ENCODE measurements around the gene CDK4.
A peak's percentile ranks its signal among the peaks of the same experiment; 100 is the strongest.

The CDK4 gene

DNA sequence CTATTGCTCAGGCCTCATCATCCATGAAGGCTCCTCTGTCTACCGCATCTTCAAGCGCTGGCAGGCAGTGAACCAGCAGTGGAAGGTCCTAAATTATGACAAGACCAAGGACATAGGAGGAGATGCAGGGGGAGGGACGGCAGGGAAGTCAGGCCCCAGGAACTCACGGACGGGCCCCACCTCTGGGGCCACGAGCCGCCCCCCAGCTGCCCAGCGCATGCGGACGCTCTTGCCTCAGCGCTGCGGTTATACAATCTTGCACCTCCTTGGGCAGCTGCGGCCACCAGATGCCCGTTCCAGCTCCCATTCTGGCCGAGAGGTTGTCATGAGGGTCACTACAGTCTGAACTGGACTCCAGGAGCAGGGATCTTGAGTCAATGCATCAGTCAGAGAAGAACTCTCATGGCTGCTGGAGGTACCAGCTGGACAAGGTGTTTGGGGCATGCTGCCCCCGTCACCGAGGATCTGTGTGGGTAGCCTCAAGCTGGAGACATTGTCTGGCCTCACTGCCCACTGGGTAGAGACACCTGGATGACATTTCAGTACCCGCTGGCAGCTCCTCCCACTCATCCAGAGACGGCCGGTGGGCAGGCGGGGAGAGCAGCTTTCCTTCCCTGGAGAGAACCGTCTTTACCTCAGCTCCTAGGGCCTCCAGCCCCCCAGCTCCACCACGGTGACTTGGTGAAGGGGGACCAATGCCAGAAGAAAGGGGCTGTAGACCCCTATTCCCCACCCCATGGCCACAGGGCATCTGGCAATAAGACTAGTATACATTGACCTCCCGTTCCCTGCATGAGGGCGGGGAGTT is 6.6 kb upstream of the CDK4 start:
- in situ Hi-C loops (cut with HindIII; ENCODE audit: low sequenced_read_pairs): loop anchor here (5.0 kb wide), 1 partner anchor 59 kb away; the partner anchor contains the start of gene AVIL
- no peak for DNase-seq (ENCODE audit: low read depth)
- TF ChIP-seq, protein P1, sequence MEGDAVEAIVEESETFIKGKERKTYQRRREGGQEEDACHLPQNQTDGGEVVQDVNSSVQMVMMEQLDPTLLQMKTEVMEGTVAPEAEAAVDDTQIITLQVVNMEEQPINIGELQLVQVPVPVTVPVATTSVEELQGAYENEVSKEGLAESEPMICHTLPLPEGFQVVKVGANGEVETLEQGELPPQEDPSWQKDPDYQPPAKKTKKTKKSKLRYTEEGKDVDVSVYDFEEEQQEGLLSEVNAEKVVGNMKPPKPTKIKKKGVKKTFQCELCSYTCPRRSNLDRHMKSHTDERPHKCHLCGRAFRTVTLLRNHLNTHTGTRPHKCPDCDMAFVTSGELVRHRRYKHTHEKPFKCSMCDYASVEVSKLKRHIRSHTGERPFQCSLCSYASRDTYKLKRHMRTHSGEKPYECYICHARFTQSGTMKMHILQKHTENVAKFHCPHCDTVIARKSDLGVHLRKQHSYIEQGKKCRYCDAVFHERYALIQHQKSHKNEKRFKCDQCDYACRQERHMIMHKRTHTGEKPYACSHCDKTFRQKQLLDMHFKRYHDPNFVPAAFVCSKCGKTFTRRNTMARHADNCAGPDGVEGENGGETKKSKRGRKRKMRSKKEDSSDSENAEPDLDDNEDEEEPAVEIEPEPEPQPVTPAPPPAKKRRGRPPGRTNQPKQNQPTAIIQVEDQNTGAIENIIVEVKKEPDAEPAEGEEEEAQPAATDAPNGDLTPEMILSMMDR (IDR thresholded peaks at IDR 0.05; ENCODE audit: low read depth, low read length, missing control alignments): no peak
- H3K4me3 ChIP-seq (ENCODE audit: low read depth, low read length): no peak overlapping the region

DNA sequence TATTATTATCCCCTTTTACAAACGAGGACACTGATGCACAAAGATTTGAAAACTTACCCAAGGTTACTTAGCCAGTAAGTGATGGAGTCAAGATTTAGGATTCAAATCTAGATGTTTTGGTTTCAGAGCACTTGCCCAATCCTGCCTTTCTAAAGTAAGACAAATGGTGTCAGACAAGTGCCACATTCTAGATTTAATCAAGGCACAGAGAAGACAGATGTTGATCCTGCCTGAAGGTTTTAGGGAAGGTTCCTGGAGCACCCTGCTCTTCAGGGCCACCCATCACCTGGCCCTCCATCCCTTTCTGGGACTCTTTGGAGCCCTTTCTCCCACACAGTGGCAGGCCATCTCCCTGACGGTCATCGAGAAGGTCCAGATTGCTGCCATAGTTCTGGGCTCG is 5.7 kb upstream of the CDK4 start:
- TF ChIP-seq, protein P1 (IDR thresholded peaks at IDR 0.05; ENCODE audit: low read depth, low read length, missing control alignments): no peak
- no peak overlapping the region for H3K4me3 ChIP-seq (ENCODE audit: low read depth, low read length)
- in situ Hi-C loops (cut with HindIII; ENCODE audit: low sequenced_read_pairs): loop anchor here (5.0 kb wide), 1 partner anchor 60 kb away; the partner anchor contains the start of gene AVIL
- no peak for DNase-seq (ENCODE audit: low read depth)

DNA sequence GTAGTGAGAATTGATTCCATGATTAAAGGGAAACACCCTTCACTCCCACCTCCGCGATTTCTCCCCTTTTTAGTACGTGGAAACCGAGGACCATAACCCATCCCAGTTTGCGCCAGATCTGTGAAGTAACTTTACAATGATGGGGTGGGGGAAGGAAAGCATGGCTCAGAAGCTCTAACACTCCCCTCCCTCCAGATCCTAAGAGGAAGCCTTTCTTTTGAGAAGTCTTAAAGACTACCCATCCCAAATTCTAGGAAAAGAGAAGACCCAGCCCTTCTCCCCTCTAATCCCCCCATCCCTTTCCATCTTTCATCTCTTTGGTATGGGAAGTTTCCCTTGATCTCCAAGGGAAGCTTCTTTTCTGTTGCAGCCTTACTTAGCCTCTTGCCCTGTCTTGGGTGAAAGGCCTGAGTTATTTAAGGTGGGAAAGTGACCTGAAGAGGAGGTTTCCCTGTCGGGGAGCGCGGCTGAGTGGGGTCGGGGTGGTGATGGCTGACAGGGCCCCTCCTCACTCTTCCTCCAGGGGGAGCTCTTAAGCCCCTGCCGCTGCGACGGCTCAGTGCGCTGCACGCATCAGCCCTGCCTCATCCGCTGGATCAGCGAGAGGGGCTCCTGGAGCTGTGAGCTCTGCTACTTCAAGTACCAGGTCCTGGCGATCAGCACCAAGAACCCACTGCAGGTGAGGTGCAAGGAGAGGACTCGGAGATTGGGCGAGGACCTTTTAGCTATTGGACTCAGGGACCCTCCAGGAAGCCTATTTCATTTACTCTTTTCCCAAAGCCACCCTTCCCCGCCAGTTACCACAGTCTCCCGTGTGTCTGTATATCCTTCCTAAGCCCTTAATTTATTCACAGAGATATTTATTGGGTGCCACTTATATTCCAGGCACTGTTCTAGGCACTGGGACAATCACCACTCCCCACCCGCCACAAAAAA is 4.6 kb upstream of the CDK4 start:
- peak overlapping the region; percentile 55 for H3K4me3 ChIP-seq (ENCODE audit: low read depth, low read length)
- TF ChIP-seq, protein P1 (IDR thresholded peaks at IDR 0.05; ENCODE audit: low read depth, low read length, missing control alignments): peak; percentile 76
- in situ Hi-C loops (cut with HindIII; ENCODE audit: low sequenced_read_pairs): loop anchor here (5.0 kb wide), 1 partner anchor 61 kb away; the partner anchor contains the start of gene AVIL
- no peak for DNase-seq (ENCODE audit: low read depth)

DNA sequence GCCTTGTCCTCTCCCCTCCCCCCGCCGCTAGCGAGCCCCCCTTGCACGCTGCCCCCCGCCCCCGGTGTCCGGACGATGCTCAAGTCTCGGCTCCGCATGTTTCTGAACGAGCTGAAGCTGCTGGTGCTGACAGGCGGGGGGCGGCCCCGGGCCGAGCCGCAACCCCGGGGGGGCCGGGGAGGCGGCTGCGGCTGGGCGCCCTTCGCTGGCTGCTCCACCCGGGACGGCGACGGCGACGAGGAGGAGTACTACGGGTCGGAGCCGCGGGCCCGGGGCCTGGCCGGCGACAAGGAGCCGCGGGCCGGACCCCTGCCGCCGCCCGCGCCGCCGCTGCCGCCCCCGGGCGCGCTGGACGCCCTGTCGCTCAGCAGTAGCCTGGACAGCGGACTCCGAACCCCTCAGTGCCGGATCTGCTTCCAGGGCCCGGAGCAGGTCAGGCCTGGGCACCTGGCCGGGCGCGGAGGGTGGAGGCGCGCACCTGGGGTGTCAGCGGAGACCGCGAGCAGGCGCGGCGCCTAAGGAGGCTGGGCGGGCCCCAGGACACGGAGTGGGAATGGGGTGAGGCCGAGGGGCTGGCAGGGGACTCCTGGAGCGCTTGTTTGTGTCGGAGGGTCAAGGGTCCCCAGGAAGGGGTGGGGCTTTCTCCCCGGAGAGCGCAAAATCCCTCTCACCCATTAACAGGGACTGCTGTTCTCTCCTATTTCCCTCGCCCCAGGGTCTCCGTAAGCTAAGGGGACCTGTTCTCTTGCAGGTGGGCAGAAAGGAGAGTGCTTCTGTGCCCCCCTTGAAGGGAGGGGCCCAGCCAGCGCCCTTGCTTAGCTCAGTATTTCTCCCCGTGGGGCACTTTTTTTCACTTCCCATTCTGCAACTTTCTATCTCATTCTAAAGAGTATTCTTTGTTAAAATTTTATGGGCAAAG is 3.6 kb upstream of the CDK4 start:
- TF ChIP-seq, protein P1 (IDR thresholded peaks at IDR 0.05; ENCODE audit: low read depth, low read length, missing control alignments): no peak
- no peak for DNase-seq (ENCODE audit: low read depth)
- peak overlapping the region; percentile 55 for H3K4me3 ChIP-seq (ENCODE audit: low read depth, low read length)
- in situ Hi-C loops (cut with HindIII; ENCODE audit: low sequenced_read_pairs): loop anchor here (5.0 kb wide), 1 partner anchor 62 kb away; the partner anchor contains the start of gene AVIL

DNA sequence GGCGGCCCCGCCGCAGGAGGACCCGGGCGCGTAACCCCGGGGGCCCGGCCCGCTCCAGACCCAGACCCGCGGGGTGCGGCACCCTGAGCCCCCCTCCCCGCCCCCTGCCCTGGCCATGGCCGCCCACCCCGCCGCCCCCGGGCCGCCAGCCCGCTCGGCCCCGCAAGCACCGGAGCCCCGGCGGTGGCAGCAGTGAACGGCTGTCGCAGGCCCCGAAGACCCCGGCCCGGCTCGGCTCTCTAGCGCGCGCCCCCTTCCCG is 3.0 kb upstream of the CDK4 start:
- no peak for DNase-seq (ENCODE audit: low read depth)
- peak overlapping the region; percentile 55 for H3K4me3 ChIP-seq (ENCODE audit: low read depth, low read length)
- TF ChIP-seq, protein P1 (IDR thresholded peaks at IDR 0.05; ENCODE audit: low read depth, low read length, missing control alignments): no peak
- in situ Hi-C loops (cut with HindIII; ENCODE audit: low sequenced_read_pairs): loop anchor here (5.0 kb wide), 1 partner anchor 62 kb away; the partner anchor contains the start of gene AVIL

All from astrocyte of the cerebellum (primary cell).